GM19099 (cell line): Measurements from ENCODE around the gene BAIAP2L1.

Experiments
- POLR2A ChIP-seq: IDR thresholded peaks from 3 replicates; pipeline ENCODE4 v1.6.1; 2011; ENCODE audit warnings: low read depth; ENCODE audit not compliant: insufficient read length; ENCODE audit errors: extremely low read depth

The BAIAP2L1 gene

GRCh38 chr7:98400542-98401340, at the start of gene BAIAP2L1:
Gene BAIAP2L1, minus strand, starts transcription at chr7:98401090. Its CDS starts 238 bp downstream, at chr7:98400852.
- peak; percentile 24 for TF ChIP-seq POLR2A

- no peak for TF ChIP-seq POLR2A
Measured at GRCh38 chr7:98448766-98449165, 47.9 kb upstream of the BAIAP2L1 start.

DNA sequence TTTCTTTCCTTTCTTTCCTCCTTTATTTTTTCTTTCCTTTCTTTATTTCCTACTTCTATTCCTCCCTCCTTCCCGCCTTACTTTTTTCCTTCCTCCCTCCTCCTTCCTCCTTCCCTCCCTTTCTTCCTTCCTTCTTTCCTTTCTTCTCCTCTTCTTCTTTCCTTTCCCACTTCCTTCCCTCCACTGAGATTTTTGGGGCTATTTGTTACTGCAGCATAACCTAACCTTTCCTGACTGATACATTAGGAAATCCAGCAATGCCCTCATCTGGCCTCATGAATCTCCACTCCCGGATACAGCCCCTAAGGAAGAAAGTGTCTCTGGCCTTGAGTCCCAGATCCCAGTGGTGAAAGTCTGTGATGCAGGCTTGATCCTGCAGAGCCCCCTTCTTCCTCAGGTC, 38.6 kb upstream of the BAIAP2L1 start:
- no peak for TF ChIP-seq POLR2A

DNA sequence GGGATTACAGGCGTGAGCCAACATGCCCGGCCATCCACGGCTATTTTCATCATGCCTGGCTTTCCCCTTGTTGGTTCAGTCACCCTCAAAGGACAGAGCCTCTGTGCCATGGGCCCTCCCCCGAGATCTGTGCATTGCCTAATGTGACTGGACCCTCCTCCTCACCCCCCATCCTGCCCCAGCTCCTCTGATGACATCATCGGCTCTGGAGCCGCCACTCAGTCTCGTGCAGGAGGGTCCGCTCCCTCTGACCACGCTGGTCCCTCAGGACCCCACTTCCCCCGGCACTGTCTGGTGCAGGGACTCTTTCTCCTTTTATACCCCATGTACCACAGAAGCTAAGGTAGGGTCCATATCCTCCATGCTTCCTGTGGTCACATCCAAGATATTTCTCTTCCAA, 33.2 kb upstream of the BAIAP2L1 start:
- TF ChIP-seq POLR2A = no peak

DNA sequence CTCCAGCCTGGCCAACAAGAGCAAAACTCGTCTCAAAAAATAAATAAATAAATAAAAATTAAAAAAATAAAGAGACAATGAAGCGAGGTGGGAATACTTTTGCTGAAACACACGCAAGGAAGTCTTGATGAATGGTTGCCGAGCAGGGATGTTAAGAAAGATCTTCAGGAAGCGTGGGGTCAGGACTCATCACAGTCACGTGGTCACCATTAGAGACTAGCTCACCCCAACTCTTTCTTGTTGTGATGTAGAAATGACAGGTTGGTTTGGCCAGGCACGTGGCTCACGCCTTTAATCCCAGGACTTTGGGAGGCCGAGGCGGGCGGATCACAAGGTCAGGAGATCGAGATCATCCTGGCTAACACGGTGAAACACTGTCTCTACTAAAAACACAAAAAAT, 28.9 kb upstream of the BAIAP2L1 start:
- TF ChIP-seq POLR2A = no peak

GRCh38 chr7:98423043-98423442, 22.2 kb upstream of the BAIAP2L1 start:
- TF ChIP-seq POLR2A = no peak

DNA sequence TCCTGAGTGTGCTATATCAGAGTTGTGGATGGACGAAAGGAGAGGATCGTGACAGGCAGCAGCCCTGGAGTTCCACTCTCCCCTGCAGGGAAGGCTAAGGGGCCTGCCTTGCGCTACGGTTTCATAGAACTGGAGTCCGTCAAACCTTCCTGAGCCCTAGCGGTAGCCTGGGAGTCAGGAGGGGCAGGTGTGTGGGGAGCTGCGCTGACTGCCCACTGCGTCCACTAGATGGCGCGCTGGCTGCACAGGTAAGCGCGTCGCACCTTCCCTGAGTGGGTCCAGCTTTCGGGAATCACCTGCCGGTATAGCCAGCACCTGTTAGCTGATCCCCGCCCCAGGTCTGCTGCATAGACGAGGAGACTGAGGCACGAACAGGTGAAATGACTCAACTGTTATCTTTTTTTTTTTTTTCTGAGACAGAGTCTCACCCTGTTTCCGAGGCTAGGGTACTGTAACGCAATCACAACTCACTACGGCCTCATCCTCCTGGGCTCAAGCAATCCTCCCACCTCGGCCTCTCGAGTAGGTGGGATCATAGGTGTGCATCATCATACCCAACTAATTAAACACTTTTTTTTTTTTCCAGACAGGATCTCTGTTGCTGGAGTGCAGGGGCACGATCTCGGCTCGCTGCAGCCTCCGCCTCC, 20.2 kb upstream of the BAIAP2L1 start:
- TF ChIP-seq POLR2A = no peak

DNA sequence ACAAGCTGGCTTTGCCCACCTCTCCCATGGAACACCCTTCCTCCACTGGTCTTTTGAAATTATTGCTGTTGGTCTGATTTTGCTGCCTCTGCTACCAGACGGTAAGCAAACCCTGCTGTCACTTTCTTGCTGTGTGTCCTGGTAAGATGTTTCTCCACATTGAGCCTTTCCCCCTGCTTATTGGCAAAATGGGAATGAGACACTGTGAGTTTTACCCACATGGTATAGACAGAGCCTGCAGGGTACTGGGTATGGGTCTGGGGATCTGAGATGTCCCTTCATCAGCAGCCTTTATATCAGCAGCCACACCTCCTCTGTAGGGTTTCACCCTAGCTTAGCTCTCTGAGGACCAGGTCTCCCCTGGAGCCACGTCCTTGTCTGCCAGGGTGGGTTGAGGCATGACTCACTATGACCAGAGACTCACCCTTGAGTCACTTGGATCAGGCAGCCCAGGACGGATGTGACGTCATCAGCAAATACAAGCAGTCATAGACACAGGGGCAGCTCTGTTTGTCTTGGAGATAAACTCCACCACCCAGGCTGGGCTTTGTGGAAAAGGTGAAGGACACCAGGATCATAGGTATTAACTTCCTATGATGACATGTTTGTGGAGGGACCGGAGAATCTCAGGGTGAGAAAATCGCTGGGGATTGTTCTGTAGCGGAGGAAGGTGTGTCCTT, 17.9 kb upstream of the BAIAP2L1 start:
- no peak for TF ChIP-seq POLR2A

- TF ChIP-seq POLR2A = no peak
Measured at GRCh38 chr7:98418271-98418635, 17.4 kb upstream of the BAIAP2L1 start.

GRCh38 chr7:98414205-98414900, 13.5 kb upstream of the BAIAP2L1 start:
- no peak for TF ChIP-seq POLR2A

GRCh38 chr7:98409843-98410242, 9.0 kb upstream of the BAIAP2L1 start:
- no peak for TF ChIP-seq POLR2A

GRCh38 chr7:98406827-98407226, 5.9 kb upstream of the BAIAP2L1 start:
- no peak for TF ChIP-seq POLR2A

DNA sequence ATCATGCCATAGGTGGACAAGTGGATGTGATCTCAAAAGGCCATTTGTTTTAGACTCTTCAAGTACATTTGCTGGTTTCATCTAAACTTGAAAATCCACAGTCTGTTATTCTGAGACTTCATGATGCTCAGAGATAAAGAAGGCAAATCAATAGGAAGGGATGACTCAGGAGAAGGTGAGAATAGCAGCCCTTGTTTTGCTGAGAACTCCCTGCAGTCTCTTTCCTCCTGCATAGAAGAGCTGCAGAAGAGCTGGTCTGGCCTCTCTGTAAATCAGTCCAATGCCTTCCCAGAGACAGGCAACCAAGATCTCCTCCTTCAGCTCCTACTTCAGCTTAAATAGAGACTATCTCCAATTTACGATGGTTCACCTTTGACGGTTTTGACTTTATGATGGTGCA, 4.0 kb upstream of the BAIAP2L1 start:
- TF ChIP-seq POLR2A = no peak

DNA sequence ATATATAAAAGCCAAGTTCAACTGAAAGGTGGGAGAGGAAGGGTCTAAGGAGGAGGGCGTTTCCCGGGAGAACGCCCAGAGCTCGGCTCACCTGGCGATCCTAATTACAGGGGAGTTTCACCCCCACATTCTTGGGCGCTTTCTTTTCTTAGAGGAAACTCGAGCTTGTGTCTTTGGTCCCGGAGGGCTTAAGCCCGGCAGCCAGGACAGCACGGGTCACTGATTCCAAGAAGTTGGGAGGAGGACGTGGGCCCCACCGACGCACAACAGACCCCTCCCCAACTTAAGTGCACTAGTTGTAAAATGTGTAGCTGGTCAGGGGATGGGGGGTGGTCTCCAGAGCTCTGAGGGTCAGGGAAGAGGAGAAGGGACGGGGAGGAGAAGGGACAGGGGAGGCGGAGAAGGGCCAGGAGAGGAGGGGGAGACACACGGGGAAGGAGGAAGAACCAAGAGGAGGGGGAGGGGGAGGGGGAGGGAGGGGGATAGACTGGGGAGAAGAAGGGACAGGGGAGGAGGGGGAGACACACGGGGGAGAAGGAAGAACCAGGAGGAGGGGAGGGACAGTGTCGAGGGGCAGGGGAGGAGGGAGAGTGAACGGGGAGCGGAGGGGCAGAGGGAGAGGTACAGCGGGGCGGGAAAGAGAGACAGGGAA, 874 bp downstream of the BAIAP2L1 start:
- no peak for TF ChIP-seq POLR2A

- TF ChIP-seq POLR2A = no peak
Measured at GRCh38 chr7:98399462-98399861, 1.4 kb downstream of the BAIAP2L1 start.
